ENCODE measurements around the gene HRH3.

HRH3 gene

GRCh38 chr20:62174870-62175624 lies 45.0 kb downstream of the HRH3 start:
- H3K9ac ChIP-seq (ENCODE audit: low read depth, low read length) = no peak overlapping the region
- H3K9me3 ChIP-seq (ENCODE audit: control insufficient read depth, insufficient read depth, low read length) = no peaks in the 10 kb centered on the region
- peaks cover 20% of the 10 kb centered on the region for H3K36me3 ChIP-seq (ENCODE audit: control insufficient read depth, insufficient read depth, low read length)
- no peaks in the 10 kb centered on the region for H3K27me3 ChIP-seq (ENCODE audit: control insufficient read depth, insufficient read depth, low read length)
- H3K4me1 ChIP-seq (ENCODE audit: control insufficient read depth, insufficient read depth, low read length) = no peaks in the 10 kb centered on the region
- H3K4me3 ChIP-seq (ENCODE audit: low read depth, low read length) = no peak overlapping the region

GRCh38 chr20:62174021-62174804 lies 45.9 kb downstream of the HRH3 start:
- Histone ChIP-seq H3K4me3 (ENCODE audit: low read depth, low read length) (no peak overlapping the region), H3K9me3 (ENCODE audit: control insufficient read depth, insufficient read depth, low read length) (no peaks in the 10 kb centered on the region), H3K36me3 (ENCODE audit: control insufficient read depth, insufficient read depth, low read length) (peaks cover 18% of the 10 kb centered on the region), H3K4me1 (ENCODE audit: control insufficient read depth, insufficient read depth, low read length) (no peaks in the 10 kb centered on the region), H3K27me3 (ENCODE audit: control insufficient read depth, insufficient read depth, low read length) (no peaks in the 10 kb centered on the region), H3K9ac (ENCODE audit: low read depth, low read length) (no peak overlapping the region)

GRCh38 chr20:62172666-62173065 lies 47.4 kb downstream of the HRH3 start:
- Histone ChIP-seq H3K9me3 (ENCODE audit: control insufficient read depth, insufficient read depth, low read length) (no peaks in the 10 kb centered on the region), H3K4me3 (ENCODE audit: low read depth, low read length) (no peak overlapping the region), H3K4me1 (ENCODE audit: control insufficient read depth, insufficient read depth, low read length) (no peaks in the 10 kb centered on the region), H3K27me3 (ENCODE audit: control insufficient read depth, insufficient read depth, low read length) (no peaks in the 10 kb centered on the region), H3K36me3 (ENCODE audit: control insufficient read depth, insufficient read depth, low read length) (peaks cover 19% of the 10 kb centered on the region), H3K9ac (ENCODE audit: low read depth, low read length) (no peak overlapping the region)

- Histone ChIP-seq H3K4me1 (ENCODE audit: control insufficient read depth, insufficient read depth, low read length) (no peaks in the 10 kb centered on the region), H3K9me3 (ENCODE audit: control insufficient read depth, insufficient read depth, low read length) (no peaks in the 10 kb centered on the region), H3K4me3 (ENCODE audit: low read depth, low read length) (no peak overlapping the region), H3K36me3 (ENCODE audit: control insufficient read depth, insufficient read depth, low read length) (peaks cover 25% of the 10 kb centered on the region), H3K9ac (ENCODE audit: low read depth, low read length) (no peak overlapping the region), H3K27me3 (ENCODE audit: control insufficient read depth, insufficient read depth, low read length) (no peaks in the 10 kb centered on the region)
Observed at GRCh38 chr20:62171245-62171644, 48.8 kb downstream of the HRH3 start.

- Histone ChIP-seq H3K4me1 (ENCODE audit: control insufficient read depth, insufficient read depth, low read length) (no peaks in the 10 kb centered on the region), H3K4me3 (ENCODE audit: low read depth, low read length) (no peak overlapping the region), H3K9ac (ENCODE audit: low read depth, low read length) (no peak overlapping the region), H3K36me3 (ENCODE audit: control insufficient read depth, insufficient read depth, low read length) (peaks cover 31% of the 10 kb centered on the region), H3K9me3 (ENCODE audit: control insufficient read depth, insufficient read depth, low read length) (no peaks in the 10 kb centered on the region), H3K27me3 (ENCODE audit: control insufficient read depth, insufficient read depth, low read length) (no peaks in the 10 kb centered on the region)
Observed at GRCh38 chr20:62170536-62170935, 49.5 kb downstream of the HRH3 start.

- Histone ChIP-seq H3K27me3 (ENCODE audit: control insufficient read depth, insufficient read depth, low read length) (no peaks in the 10 kb centered on the region), H3K9ac (ENCODE audit: low read depth, low read length) (no peak overlapping the region), H3K4me3 (ENCODE audit: low read depth, low read length) (no peak overlapping the region), H3K9me3 (ENCODE audit: control insufficient read depth, insufficient read depth, low read length) (no peaks in the 10 kb centered on the region), H3K36me3 (ENCODE audit: control insufficient read depth, insufficient read depth, low read length) (peaks cover 40% of the 10 kb centered on the region), H3K4me1 (ENCODE audit: control insufficient read depth, insufficient read depth, low read length) (no peaks in the 10 kb centered on the region)
Observed at GRCh38 chr20:62168890-62169435, 51.1 kb downstream of the HRH3 start.

- H3K27me3 ChIP-seq (ENCODE audit: control insufficient read depth, insufficient read depth, low read length) = no peaks in the 10 kb centered on the region
- no peaks in the 10 kb centered on the region for H3K4me1 ChIP-seq (ENCODE audit: control insufficient read depth, insufficient read depth, low read length)
- no peaks in the 10 kb centered on the region for H3K9me3 ChIP-seq (ENCODE audit: control insufficient read depth, insufficient read depth, low read length)
- no peak overlapping the region for H3K4me3 ChIP-seq (ENCODE audit: low read depth, low read length)
- no peak overlapping the region for H3K9ac ChIP-seq (ENCODE audit: low read depth, low read length)
- H3K36me3 ChIP-seq (ENCODE audit: control insufficient read depth, insufficient read depth, low read length) = peaks cover 46% of the 10 kb centered on the region
Observed at GRCh38 chr20:62168061-62168460, 52.0 kb downstream of the HRH3 start.

GRCh38 chr20:62167474-62167873 lies 52.6 kb downstream of the HRH3 start:
- H3K4me3 ChIP-seq (ENCODE audit: low read depth, low read length) = no peak overlapping the region
- H3K9me3 ChIP-seq (ENCODE audit: control insufficient read depth, insufficient read depth, low read length) = no peaks in the 10 kb centered on the region
- no peaks in the 10 kb centered on the region for H3K4me1 ChIP-seq (ENCODE audit: control insufficient read depth, insufficient read depth, low read length)
- H3K27me3 ChIP-seq (ENCODE audit: control insufficient read depth, insufficient read depth, low read length) = no peaks in the 10 kb centered on the region
- no peak overlapping the region for H3K9ac ChIP-seq (ENCODE audit: low read depth, low read length)
- peaks cover 50% of the 10 kb centered on the region for H3K36me3 ChIP-seq (ENCODE audit: control insufficient read depth, insufficient read depth, low read length)

GRCh38 chr20:62165762-62166399 lies 54.2 kb downstream of the HRH3 start:
- no peaks in the 10 kb centered on the region for H3K9me3 ChIP-seq (ENCODE audit: control insufficient read depth, insufficient read depth, low read length)
- no peak overlapping the region for H3K9ac ChIP-seq (ENCODE audit: low read depth, low read length)
- H3K27me3 ChIP-seq (ENCODE audit: control insufficient read depth, insufficient read depth, low read length) = no peaks in the 10 kb centered on the region
- H3K4me1 ChIP-seq (ENCODE audit: control insufficient read depth, insufficient read depth, low read length) = no peaks in the 10 kb centered on the region
- no peak overlapping the region for H3K4me3 ChIP-seq (ENCODE audit: low read depth, low read length)
- peaks cover 61% of the 10 kb centered on the region for H3K36me3 ChIP-seq (ENCODE audit: control insufficient read depth, insufficient read depth, low read length)
